ENCODE data around the gene ROR2.

DNA sequence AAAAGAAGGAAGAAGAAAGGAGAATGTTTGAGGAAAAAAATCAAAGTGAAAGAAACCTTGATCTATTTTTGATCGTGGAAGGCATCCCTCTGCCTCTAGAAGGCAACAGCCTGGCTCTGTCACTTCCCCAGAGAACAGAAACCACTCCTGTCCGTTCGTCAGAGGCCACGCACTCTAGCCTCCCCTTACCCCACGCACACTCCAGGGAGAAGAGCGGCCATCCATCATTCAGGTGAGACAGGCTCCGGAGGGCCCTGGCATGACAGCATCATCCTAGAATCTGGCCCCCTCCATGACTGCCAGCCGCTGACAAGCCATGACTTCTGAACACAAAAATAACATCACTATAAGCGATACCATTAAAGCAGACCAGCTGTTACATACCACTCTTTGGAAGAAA, 135.8 kb downstream of the ROR2 start:
- TF ChIP-seq, protein P1, sequence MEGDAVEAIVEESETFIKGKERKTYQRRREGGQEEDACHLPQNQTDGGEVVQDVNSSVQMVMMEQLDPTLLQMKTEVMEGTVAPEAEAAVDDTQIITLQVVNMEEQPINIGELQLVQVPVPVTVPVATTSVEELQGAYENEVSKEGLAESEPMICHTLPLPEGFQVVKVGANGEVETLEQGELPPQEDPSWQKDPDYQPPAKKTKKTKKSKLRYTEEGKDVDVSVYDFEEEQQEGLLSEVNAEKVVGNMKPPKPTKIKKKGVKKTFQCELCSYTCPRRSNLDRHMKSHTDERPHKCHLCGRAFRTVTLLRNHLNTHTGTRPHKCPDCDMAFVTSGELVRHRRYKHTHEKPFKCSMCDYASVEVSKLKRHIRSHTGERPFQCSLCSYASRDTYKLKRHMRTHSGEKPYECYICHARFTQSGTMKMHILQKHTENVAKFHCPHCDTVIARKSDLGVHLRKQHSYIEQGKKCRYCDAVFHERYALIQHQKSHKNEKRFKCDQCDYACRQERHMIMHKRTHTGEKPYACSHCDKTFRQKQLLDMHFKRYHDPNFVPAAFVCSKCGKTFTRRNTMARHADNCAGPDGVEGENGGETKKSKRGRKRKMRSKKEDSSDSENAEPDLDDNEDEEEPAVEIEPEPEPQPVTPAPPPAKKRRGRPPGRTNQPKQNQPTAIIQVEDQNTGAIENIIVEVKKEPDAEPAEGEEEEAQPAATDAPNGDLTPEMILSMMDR (IDR thresholded peaks at IDR 0.05), result no peak
- TF ChIP-seq POLR2A (IDR thresholded peaks at IDR 0.05), result no peak

Data from Peyer's patch (tissue), 4 donors.